Upper lobe of right lung (tissue), 1 donor: ENCODE data around the gene SLC10A7. TPM values are rescaled to one million over a fixed set of nuclear protein-coding genes. Genes with fewer than 3 reads are reported as not detected.

Experiments
- ATAC-seq: fragments of 200-7000 bp; cut with Tn5 transposase; one replicate; pipeline ENCODE4 v1.9.1; 2020; ENCODE audit warnings: mild to moderate bottlenecking, moderate library complexity
- DNase-seq: peaks from one replicate; pipeline ENCODE4 v3.0.0-alpha.2; 2020
- H3K27ac ChIP-seq: fragments of 200-600 bp; one replicate; pipeline ENCODE4 v1.8.0; 2022
- H3K27me3 ChIP-seq: fragments of 200-600 bp; one replicate; pipeline ENCODE4 v1.8.0; 2022; ENCODE audit warnings: mild to moderate bottlenecking
- H3K36me3 ChIP-seq: fragments of 200-600 bp; one replicate; pipeline ENCODE4 v1.8.0; 2022
- H3K4me1 ChIP-seq: fragments of 200-600 bp; one replicate; pipeline ENCODE4 v1.8.0; 2022
- H3K4me3 ChIP-seq: fragments of 200-600 bp; one replicate; pipeline ENCODE4 v1.8.0; 2022; ENCODE audit warnings: mild to moderate bottlenecking
- H3K9me3 ChIP-seq: fragments of 200-600 bp; one replicate; pipeline ENCODE4 v1.8.0; 2022
- CTCF ChIP-seq: fragments of 200-600 bp; IDR thresholded peaks from one replicate; pipeline ENCODE4 v1.8.0; 2022; ENCODE audit warnings: antibody characterized with exemption
- intact Hi-C: fragments of 100-400 bp; cut with DNase I; formaldehyde crosslinking; loops from one replicate; pipeline ENCODE4 v1.11.0; 2022
- total RNA-seq: library from RNA; stranded (reverse); fragmentation: NEBNext Ultra II Directional; extraction: Animal tissue kit (Norgen Biotek cat#: 25700); gene quantifications from one replicate; pipeline ENCODE4 v1.2.1, GENCODE V29; 2021
- donor health status: DM: no; HTN: yes; CAD: no; lungs with severe emphysema.

The SLC10A7 gene
- total RNA-seq, 1 donor from 2014 or later: 19.3 TPM

GRCh38 chr4:146485968-146486367, 35.8 kb downstream of the SLC10A7 start:
- H3K4me3 ChIP-seq: no peak overlapping the region
- no peaks in the 10 kb centered on the region for H3K27me3 ChIP-seq
- no peaks in the 10 kb centered on the region for H3K4me1 ChIP-seq
- no peak overlapping the region for H3K27ac ChIP-seq
- H3K36me3 ChIP-seq: no peaks in the 10 kb centered on the region
- intact Hi-C loops: no loop called here
- no peak for TF ChIP-seq CTCF
- DNase-seq (no peak), ATAC-seq (no peak)
- H3K9me3 ChIP-seq: peaks cover 14% of the 10 kb centered on the region

GRCh38 chr4:146482788-146483187, 39.0 kb downstream of the SLC10A7 start:
- no peaks in the 10 kb centered on the region for H3K4me1 ChIP-seq
- H3K27ac ChIP-seq: no peak overlapping the region
- H3K4me3 ChIP-seq: no peak overlapping the region
- H3K9me3 ChIP-seq: peaks cover 14% of the 10 kb centered on the region
- DNase-seq: no peak
- no peak for TF ChIP-seq CTCF
- no peaks in the 10 kb centered on the region for H3K36me3 ChIP-seq
- ATAC-seq: no peak
- H3K27me3 ChIP-seq: no peaks in the 10 kb centered on the region
- intact Hi-C loops: no loop called here

GRCh38 chr4:146481246-146481645, 40.5 kb downstream of the SLC10A7 start:
- Histone ChIP-seq H3K9me3 (peaks cover 14% of the 10 kb centered on the region), H3K27ac (no peak overlapping the region), H3K4me1 (no peaks in the 10 kb centered on the region), H3K27me3 (no peaks in the 10 kb centered on the region), H3K36me3 (no peaks in the 10 kb centered on the region), H3K4me3 (no peak overlapping the region)
- intact Hi-C loops: no loop called here
- DNase-seq (no peak), ATAC-seq (no peak)
- TF ChIP-seq CTCF: no peak

GRCh38 chr4:146478009-146478408, 43.7 kb downstream of the SLC10A7 start:
- peaks cover 4% of the 10 kb centered on the region for H3K9me3 ChIP-seq
- intact Hi-C loops: no loop called here

GRCh38 chr4:146477054-146477453, 44.7 kb downstream of the SLC10A7 start:
- Histone ChIP-seq H3K4me3 (no peak overlapping the region), H3K36me3 (no peaks in the 10 kb centered on the region), H3K4me1 (no peaks in the 10 kb centered on the region), H3K9me3 (no peaks in the 10 kb centered on the region), H3K27ac (no peak overlapping the region), H3K27me3 (no peaks in the 10 kb centered on the region)
- ATAC-seq (no peak), DNase-seq (no peak)
- intact Hi-C loops: no loop called here
- TF ChIP-seq CTCF: no peak

More at GRCh38 chr4:146478009-146478408, 43.7 kb downstream of the SLC10A7 start:
- no peaks in the 10 kb centered on the region for H3K36me3 ChIP-seq
- no peak overlapping the region for H3K4me3 ChIP-seq
- H3K4me1 ChIP-seq: no peaks in the 10 kb centered on the region
- no peak for DNase-seq
- no peak overlapping the region for H3K27ac ChIP-seq
- no peaks in the 10 kb centered on the region for H3K27me3 ChIP-seq
- no peak for TF ChIP-seq CTCF
- no peak for ATAC-seq

GRCh38 chr4:146472404-146472803, 49.3 kb downstream of the SLC10A7 start:
- intact Hi-C loops: no loop called here
- no peaks in the 10 kb centered on the region for H3K27me3 ChIP-seq
- H3K4me1 ChIP-seq: no peaks in the 10 kb centered on the region
- H3K27ac ChIP-seq: no peak overlapping the region
- no peak for TF ChIP-seq CTCF
- no peak overlapping the region for H3K4me3 ChIP-seq
- DNase-seq (no peak), ATAC-seq (no peak)
- no peaks in the 10 kb centered on the region for H3K36me3 ChIP-seq
- no peaks in the 10 kb centered on the region for H3K9me3 ChIP-seq
